VCaP (cell line): ENCODE results near the gene GPR78.
A peak's percentile ranks its signal among the peaks of the same experiment; 100 is the strongest.

ENCODE experiments used
- H3K27ac ChIP-seq: fragments of 450-650 bp; 2 replicates; pipeline ENCODE4 v1.5.1; 2017
- TF ChIP-seq, protein P1 (sequence below): fragments of 450-650 bp; conservative IDR thresholded peaks from 2 replicates; pipeline ENCODE4 v1.5.1; 2017; ENCODE audit warnings: mild to moderate bottlenecking, moderate library complexity

GPR78 gene

DNA sequence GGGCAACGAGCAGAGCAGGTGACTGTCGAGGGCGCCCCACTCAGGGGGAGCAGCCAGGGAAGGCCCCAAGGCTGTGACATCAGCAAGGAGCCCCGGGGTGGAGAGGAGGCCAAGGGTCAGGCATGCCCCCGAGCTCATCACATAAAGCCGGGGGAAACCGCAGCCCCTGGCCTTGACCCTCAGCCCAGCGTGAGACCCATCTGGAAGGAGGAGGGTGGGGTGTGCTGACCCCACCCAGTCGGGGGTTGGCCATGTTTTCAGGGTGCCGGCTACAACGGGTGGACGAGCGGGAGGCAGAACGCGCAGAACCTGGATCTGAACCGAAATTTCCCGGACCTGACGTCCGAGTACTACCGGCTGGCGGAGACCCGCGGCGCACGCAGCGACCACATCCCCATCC lies 26.3 kb downstream of the GPR78 start:
- H3K27ac ChIP-seq, result no peak overlapping the region
- TF ChIP-seq, protein P1, sequence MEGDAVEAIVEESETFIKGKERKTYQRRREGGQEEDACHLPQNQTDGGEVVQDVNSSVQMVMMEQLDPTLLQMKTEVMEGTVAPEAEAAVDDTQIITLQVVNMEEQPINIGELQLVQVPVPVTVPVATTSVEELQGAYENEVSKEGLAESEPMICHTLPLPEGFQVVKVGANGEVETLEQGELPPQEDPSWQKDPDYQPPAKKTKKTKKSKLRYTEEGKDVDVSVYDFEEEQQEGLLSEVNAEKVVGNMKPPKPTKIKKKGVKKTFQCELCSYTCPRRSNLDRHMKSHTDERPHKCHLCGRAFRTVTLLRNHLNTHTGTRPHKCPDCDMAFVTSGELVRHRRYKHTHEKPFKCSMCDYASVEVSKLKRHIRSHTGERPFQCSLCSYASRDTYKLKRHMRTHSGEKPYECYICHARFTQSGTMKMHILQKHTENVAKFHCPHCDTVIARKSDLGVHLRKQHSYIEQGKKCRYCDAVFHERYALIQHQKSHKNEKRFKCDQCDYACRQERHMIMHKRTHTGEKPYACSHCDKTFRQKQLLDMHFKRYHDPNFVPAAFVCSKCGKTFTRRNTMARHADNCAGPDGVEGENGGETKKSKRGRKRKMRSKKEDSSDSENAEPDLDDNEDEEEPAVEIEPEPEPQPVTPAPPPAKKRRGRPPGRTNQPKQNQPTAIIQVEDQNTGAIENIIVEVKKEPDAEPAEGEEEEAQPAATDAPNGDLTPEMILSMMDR, result no peak

DNA sequence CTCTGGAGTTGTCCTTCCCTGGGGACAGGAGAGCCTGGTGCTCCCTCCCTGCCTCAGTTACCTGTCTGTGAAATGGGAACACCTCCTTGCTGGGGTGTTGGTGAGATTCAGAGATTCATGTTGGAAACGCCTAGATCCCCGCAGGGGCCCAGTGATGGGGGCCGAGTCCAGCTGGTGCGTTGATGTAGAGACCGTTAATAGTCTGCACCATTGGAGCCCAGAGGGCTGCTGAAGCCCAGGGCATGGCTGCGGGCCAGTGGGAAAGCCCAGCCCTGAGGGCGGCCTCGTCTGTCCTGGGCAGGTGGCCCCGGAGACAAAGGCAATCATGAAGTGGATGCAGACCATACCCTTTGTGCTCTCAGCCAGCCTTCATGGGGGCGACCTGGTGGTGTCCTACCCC lies 26.8 kb downstream of the GPR78 start:
- no peak overlapping the region for H3K27ac ChIP-seq
- TF ChIP-seq, protein P1, result no peak

DNA sequence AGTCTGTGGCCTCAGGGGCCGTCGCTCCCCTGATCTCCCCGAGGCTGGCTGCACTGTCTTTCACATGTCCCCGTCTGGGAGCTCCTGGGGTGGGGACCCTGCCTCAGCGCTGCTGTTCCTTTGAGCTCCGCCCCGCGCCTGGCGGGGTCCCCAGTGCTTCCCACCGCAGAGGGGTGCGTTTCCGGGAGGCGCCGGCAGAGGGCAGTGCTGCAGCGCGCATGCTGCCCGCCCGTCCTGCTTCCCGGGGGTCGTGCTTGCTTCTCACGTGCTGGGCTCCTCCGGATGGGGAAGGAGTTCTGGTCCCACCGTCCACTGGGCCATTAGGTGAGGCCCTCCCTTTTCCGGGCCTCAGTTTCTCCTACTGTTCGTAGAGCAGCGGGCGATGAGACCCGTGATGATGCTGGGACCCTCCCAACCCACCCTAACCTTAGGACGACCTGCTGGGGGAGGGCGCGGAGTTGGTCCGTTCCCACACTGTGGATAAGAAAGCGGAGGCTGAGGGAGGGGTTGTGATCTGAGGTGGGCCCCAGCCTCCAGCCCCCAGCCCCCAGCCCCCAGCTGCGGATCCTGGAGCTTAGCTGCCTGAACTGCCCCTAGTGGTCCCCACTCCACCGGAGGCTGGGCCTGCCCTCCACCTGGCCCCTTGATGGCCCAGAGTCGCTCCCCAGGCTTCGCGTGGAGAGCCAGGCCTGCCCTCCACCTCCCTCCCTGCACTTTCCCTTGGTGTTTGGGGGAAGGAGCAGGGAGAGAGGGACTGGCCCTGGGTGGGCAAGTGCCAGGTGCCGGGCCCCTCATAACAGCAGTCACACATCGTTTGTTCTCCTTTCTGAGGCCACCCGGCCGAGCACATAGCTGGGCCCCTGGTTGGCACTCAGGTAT lies 27.6 kb downstream of the GPR78 start:
- no peak overlapping the region for H3K27ac ChIP-seq
- TF ChIP-seq, protein P1, result peak; percentile 96

DNA sequence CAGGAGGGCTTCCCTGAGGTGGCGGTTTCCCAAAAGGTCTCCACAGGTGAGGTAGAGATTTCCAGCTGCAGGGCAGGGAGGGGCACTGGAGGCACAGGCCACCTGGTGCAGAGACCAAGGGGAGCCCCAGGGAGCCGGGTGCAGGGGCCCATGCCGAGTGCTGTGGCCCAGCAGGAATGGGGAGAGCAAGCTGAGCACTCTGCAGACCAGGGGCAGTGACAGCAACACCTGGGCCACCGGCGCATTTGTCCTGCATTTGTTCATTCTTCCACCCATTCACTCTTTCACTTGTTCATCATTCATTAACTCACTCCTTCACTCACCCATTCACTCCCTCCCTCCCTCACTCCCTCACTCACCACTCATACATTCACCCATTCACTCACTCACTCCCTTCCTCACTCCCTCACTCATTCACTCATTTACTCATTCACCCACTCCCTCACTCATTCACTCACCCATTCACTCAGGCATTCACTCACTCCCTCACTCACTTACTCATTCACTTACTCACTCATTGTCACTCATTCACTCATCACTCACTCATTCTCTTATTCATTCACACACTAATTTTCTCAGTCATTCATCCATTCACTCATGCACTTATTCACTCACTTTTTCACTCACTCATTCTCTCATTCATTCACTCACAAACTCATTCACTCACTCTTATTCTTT lies 28.7 kb downstream of the GPR78 start:
- no peak overlapping the region for H3K27ac ChIP-seq

DNA sequence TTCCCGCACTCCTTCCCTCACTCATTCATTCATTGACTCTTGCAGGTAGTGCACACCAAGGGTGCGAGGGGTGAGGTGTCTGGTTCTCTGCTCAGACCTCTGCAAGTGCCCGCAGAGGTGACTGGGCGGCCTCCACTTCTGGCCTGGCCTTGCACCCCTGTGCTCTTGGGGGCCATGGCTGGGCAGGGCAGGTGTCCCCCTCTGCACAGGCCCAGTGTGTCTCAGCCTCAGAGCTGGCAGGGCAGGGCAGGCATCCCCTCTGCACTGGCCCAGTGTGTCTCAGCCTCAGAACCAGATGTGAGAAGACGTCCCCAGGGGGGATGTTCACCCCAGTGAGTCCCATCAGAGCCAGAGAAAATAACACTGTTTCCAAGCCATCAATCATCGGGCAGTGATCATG lies 29.2 kb downstream of the GPR78 start:
- TF ChIP-seq, protein P1, result no peak
- H3K27ac ChIP-seq, result no peak overlapping the region

More for the DNA sequence above, 28.7 kb downstream of the GPR78 start:
- TF ChIP-seq, protein P1, result no peak

DNA sequence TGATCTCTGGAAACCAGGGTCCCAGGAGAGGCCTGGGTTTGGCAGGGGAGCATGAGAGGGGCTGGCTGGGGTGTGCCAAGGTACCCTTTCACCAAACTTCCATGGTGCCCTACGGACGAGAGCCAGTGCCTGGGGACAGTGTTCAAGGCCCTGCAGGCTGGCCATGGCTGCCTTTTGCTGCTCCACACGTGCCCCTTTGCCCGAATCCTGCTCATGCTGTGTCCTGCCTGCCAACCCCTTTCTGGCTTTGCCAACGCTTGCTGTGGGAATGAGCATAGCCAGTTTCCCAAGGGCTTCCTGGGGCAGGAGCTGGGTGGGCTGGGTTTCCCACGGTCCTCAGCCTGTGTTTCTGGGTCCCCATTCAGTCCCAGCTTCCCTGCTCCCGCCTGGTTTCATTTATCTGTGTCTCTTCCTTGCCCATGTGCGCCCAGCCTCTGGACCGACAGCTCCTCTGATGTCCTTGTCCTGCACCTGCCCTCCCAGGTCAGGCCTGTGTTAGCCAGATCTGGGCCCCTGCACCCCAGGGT lies 29.7 kb downstream of the GPR78 start:
- TF ChIP-seq, protein P1, result no peak

DNA sequence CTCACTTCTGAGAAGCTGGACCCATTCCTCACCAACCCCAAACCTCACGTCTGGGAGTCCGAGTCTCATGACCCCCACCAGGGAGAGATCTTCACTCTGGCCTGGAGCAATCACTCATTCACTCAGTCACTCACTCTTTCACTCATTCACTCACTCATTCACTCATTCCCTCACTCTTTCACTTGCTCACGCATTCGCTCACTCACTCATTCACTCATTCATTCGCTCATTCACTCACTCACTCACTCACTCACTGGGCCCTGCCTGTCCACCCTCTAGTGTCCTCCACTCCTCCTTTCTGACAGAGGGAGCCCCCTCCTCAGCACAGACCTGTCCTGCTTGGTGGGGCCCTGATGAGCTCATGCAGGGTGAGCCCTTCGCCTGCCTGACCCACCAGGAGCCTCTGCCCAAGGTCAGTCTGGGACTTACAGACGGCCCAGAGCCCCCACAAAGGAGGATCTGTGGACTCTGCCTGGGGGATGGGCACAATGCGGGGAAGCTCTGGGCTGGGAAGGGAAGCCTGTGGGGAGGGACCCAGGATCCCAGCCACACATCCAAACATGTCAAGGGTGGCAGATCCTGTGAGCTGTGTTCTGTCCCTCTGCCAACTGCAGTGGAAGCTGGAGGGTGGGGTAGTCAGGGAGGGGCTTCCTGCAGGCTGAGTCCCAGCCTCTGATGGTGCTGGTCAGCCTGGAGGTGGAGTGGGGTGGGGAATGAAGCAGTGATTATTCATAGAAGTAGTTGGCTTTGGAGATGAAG lies 30.8 kb downstream of the GPR78 start:
- TF ChIP-seq, protein P1, result no peak
- no peak overlapping the region for H3K27ac ChIP-seq

More for the DNA sequence above, 29.7 kb downstream of the GPR78 start:
- no peak overlapping the region for H3K27ac ChIP-seq
